Eye (tissue), 1 donor: ENCODE measurements around the gene PCDHB16.
"Not testable (repeated sequence)": the region's sequence is repeated elsewhere in the genome, so short reads cannot be mapped to it uniquely, and the experiment has no call there.

Source experiments
- DNase-seq: peaks from one replicate; pipeline ENCODE4 v3.0.0-alpha.2; 2015

The PCDHB16 gene

DNA sequence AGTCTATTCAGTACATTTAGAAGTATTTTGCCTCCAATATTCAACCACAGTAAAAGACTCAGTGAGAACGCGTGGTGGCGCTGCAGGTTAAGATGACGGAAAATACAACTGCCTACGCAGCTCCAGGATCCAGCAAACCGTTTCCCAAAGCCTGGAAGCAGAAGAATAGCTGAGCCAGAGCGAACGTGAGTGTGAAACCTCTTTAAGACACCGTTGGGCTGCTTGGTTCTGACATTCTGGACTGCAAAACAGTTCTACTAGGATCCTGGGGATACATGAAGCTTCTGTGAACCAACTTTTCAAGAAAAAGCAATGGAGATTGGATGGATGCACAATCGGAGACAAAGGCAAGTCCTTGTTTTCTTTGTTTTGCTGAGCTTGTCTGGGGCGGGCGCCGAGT is at the start of gene PCDHB16:
TSS of gene PCDHB16 (plus strand) at position 140 of the 400 bp plus-strand sequence. CDS start at position 313, 173 bp downstream.
- peak; percentile 52 for DNase-seq

DNA sequence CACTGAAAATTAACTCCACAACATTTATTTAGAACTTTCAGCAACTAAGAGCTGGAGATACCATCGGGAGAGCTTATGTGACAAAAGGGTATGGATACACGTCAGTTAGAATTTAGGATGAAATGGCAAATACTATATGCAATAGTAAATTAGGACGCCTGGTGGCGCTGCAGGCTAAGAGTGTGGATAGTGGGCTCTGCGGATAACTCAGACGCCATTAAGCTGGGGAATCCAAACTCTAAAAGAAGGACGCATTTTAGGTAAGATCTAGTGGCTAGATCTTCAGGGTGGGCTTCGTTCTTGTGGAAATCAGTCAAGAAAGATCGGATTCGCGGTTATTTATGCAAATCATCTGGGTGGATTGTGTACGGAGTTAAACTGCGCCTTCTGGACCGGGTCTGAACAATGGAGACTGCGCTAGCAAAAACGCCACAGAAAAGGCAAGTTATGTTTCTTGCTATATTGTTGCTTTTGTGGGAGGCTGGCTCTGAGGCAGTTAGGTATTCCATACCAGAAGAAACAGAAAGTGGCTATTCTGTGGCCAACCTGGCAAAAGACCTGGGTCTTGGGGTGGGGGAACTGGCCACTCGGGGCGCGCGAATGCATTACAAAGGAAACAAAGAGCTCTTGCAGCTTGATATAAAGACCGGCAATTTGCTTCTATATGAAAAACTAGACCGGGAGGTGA is 47.0 kb upstream of the PCDHB16 start, which contains the start of gene PCDHB5:
TSS of gene PCDHB5 (plus strand) at position 177 of the 688 bp plus-strand sequence. CDS start at position 406, 229 bp downstream.
- peak; percentile 31 for DNase-seq

DNA sequence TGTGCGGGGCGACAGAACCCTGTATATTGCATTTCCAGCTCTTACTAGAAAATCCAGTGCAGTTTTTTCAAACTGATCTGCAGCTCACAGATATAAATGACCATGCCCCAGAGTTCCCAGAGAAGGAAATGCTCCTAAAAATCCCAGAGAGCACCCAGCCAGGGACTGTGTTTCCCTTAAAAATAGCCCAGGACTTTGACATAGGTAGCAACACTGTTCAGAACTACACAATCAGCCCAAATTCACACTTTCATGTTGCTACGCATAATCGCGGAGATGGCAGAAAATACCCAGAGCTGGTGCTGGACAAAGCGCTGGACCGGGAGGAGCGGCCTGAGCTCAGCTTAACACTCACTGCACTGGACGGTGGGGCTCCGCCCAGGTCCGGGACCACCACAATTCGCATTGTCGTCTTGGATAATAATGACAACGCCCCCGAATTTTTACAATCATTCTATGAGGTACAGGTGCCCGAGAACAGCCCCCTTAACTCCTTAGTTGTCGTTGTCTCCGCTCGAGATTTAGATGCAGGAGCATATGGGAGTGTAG is 46.4 kb upstream of the PCDHB16 start:
- peak; percentile 0 for DNase-seq

DNA sequence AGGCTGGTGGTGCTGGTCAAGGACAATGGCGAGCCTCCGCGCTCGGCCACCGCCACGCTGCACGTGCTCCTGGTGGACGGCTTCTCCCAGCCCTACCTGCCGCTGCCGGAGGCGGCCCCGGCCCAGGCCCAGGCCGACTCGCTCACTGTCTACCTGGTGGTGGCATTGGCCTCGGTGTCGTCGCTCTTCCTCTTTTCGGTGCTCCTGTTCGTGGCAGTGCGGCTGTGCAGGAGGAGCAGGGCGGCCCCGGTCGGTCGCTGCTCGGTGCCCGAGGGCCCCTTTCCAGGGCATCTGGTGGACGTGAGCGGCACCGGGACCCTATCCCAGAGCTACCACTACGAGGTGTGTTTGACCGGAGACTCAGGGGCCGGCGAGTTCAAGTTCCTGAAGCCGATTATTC is 44.8 kb upstream of the PCDHB16 start:
- not testable (repeated sequence) for DNase-seq

GRCh38 chr5:141149812-141150211 is 32.4 kb upstream of the PCDHB16 start, which contains the start of gene PCDHB6:
Gene PCDHB6 (plus strand): TSS chr5:141150057. CDS start chr5:141150258, 201 bp downstream.
- peak; percentile 38 for DNase-seq

DNA sequence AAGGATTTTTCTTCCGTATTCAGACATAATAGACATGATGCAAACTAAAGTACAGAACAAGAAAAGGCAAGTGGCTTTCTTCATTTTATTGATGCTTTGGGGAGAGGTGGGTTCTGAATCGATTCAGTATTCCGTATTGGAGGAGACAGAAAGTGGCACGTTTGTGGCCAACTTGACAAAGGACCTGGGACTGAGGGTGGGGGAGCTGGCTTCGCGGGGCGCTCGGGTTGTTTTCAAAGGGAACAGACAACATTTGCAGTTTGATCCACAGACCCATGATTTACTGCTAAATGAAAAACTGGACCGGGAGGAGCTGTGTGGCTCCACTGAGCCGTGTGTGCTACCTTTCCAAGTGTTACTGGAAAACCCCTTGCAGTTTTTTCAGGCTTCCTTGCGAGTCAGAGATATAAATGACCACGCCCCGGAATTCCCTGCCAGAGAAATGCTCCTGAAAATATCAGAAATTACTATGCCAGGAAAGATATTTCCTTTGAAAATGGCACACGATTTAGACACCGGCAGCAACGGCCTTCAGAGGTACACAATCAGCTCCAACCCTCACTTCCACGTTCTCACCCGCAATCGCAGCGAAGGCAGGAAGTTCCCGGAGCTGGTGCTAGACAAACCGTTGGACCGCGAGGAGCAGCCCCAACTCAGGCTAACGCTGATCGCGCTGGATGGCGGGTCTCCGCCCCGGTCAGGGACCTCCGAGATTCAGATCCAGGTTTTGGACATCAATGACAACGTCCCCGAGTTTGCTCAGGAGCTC is 31.8 kb upstream of the PCDHB16 start:
- DNase-seq = no peak

DNA sequence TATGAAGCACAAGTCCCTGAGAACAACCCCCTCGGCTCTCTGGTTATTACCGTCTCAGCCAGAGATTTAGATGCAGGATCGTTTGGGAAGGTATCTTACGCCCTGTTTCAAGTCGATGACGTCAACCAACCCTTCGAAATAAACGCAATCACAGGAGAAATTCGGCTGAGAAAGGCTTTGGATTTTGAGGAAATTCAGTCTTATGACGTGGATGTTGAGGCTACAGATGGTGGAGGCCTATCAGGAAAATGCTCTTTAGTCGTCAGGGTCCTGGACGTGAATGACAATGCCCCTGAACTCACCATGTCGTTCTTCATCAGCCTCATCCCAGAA is 31.2 kb upstream of the PCDHB16 start:
- no peak for DNase-seq

GRCh38 chr5:141151632-141152031 is 30.6 kb upstream of the PCDHB16 start:
- not testable (repeated sequence) for DNase-seq

- not testable (repeated sequence) for DNase-seq
Observed at GRCh38 chr5:141152096-141152495, 30.1 kb upstream of the PCDHB16 start.

DNA sequence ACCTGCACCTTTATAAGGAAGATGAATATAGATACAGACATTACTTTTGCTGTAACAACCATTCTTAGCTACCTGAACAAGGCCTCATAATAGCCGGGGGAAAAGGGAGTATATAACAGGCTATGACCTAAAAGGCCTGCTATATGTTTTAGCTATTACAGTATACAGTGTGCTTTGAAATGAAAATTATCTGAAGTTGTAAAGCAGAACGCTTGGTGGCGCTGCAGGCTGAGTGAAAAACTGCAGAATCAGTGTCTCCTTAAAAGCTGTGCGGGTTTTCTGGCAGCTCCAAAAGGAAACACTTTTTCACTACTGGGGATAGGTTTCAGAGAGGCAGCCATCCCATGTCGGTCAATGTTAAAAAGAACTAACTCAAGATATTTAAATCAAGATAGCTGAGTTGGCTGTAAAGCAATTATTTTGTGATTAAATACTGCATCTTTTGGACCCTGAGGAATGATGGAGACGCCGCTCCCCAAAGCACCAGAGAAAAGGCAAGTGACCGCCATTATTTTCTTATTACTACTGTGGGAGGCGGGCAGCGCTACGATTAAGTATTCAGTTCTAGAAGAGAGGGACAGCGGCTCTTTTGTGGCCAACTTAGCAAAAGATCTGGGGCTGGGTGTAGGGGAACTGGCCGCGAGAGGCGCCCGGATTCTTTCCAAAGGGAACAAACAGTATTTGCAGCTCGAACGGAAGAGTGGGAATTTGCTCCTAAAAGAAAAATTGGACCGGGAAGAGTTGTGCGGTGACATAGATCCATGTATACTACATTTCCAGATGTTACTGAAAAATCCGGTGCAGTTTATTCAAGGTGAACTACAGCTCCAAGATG is 26.4 kb upstream of the PCDHB16 start:
- DNase-seq = no peak

DNA sequence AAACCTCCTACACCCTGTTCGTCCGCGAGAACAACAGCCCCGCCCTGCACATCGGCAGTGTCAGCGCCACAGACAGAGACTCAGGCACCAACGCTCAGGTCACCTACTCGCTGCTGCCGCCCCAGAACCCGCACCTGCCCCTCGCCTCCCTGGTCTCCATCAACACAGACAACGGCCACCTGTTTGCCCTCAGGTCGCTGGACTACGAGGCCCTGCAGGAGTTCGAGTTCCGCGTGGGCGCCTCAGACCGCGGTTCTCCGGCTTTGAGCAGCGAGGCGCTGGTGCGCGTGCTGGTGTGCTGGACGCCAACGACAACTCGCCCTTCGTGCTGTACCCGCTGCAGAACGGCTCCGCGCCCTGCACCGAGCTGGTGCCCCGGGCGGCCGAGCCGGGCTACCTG is 24.8 kb upstream of the PCDHB16 start:
- not testable (repeated sequence) for DNase-seq

DNA sequence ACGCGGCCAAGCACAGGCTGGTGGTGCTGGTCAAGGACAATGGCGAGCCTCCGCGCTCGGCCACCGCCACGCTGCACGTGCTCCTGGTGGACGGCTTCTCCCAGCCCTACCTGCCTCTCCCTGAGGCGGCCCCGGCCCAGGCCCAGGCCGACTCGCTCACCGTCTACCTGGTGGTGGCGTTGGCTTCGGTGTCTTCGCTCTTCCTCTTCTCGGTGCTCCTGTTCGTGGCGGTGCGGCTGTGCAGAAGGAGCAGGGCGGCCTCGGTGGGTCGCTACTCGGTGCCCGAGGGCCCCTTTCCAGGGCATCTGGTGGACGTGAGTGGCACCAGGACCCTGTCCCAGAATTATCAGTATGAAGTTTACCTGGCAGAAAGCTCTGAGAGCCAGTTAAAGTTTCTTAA is 24.3 kb upstream of the PCDHB16 start:
- not testable (repeated sequence) for DNase-seq

DNA sequence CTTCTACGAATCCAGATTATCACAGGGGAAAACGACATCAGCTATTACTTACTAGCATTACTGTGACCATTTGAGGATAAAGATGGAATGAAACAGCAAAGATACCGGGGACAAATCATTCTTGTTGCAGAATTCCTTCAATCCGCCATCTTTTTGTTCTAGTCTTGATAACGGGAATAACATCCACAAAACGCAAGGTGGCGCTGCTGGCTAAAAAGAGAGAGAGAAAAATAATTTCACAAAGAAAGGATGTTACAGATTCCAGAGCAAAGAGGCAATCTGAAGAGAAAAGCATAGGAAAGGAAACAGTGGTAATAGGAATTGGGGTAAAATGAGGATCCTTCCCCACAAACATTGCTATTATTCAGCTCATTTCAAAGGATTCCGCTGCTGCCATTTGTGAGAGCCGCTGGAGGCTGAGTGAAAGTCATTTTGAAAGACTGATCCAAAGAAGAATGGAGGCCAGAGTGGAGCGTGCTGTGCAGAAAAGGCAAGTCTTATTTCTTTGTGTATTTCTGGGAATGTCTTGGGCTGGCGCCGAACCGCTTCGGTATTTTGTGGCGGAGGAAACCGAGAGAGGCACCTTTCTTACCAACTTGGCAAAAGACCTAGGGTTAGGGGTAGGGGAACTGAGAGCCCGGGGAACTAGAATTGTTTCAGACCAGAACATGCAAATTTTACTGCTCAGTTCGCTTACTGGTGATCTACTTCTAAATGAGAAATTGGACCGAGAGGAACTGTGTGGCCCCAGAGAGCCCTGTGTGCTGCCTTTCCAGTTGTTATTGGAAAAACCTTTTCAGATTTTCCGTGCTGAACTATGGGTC is 9.6 kb upstream of the PCDHB16 start, which contains the start of gene PCDHB7:
TSS of gene PCDHB7 (plus strand) at position 264 of the 824 bp plus-strand sequence. CDS start at position 456, 192 bp downstream.
- DNase-seq = peak; percentile 59

DNA sequence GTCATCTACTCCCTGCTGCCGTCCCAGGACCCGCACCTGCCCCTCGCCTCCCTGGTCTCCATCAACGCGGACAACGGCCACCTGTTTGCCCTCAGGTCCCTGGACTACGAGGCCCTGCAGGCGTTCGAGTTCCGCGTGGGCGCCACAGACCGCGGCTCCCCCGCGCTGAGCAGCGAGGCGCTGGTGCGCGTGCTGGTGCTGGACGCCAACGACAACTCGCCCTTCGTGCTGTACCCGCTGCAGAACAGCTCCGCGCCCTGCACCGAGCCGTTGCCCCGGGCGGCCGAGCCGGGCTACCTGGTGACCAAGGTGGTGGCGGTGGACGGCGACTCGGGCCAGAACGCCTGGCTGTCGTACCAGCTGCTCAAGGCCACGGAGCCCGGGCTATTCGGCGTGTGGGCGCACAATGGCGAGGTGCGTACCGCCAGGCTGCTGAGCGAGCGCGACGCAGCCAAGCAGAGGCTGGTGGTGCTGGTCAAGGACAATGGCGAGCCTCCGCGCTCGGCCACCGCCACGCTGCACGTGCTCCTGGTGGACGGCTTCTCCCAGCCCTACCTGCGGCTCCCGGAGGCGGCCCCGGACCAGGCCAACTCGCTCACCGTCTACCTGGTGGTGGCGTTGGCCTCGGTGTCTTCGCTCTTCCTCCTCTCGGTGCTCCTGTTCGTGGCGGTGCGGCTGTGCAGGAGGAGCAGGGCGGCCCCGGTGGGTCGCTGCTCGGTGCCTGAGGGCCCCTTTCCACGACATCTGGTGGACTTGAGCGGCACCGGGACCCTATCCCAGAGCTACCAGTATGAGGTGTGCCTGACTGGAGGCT is 7.7 kb upstream of the PCDHB16 start:
- not testable (repeated sequence) for DNase-seq

GRCh38 chr5:141175933-141176332 is 6.3 kb upstream of the PCDHB16 start:
- no peak for DNase-seq

GRCh38 chr5:141177577-141178191 is 4.5 kb upstream of the PCDHB16 start, which contains the start of gene PCDHB8:
Gene PCDHB8 (plus strand): TSS chr5:141177790. CDS start chr5:141178035, 245 bp downstream.
- not testable (repeated sequence) for DNase-seq

DNA sequence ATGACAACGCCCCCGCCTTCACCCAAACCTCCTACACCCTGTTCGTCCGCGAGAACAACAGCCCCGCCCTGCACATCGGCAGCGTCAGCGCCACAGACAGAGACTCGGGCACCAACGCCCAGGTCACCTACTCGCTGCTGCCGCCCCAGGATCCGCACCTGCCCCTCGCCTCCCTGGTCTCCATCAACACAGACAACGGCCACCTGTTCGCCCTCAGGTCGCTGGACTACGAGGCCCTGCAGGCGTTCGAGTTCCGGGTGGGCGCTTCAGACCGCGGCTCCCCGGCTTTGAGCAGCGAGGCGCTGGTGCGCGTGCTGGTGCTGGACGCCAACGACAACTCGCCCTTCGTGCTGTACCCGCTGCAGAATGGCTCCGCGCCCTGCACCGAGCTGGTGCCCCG is 2.8 kb upstream of the PCDHB16 start:
- not testable (repeated sequence) for DNase-seq

GRCh38 chr5:141179876-141180275 is 2.3 kb upstream of the PCDHB16 start:
- not testable (repeated sequence) for DNase-seq

DNA sequence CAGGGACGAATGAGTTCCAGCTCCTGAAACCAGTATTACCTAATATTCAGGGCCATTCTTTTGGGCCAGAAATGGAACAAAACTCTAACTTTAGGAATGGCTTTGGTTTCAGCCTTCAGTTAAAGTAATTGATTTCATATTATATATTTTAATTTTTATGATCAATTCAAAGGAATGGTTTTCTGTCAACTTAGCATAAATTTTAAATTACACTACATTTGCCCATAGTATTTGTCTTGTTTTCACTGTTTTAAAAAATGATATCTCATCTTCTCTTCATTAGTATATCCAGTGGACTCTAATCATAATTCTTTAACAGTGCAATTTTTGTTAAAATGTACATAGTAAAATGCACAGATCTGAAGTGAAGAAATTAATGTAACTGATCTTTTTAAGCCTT is 1.9 kb upstream of the PCDHB16 start:
- no peak for DNase-seq
